Upper lobe of left lung (tissue), 6 donors: ENCODE results near the gene LLGL1. TPM values are rescaled to one million over a fixed set of nuclear protein-coding genes. Genes with fewer than 3 reads are reported as not detected.

ENCODE experiments used
- ATAC-seq, 2 donors: fragments of 200-7000 bp; cut with Tn5 transposase; one replicate each; pipeline ENCODE4 v1.9.1; 2022; ENCODE audit warnings: mild to moderate bottlenecking in 2 of 2, moderate library complexity in 2 of 2; ENCODE audit not compliant: low FRiP score in 2 of 2
- DNase-seq, 2 donors: peaks; one replicate each; pipeline ENCODE4 v3.0.0-alpha.2; 2019 to 2020
- H3K27ac ChIP-seq, 4 donors: fragments of 200-600 bp; sonication (generic); one replicate each; pipeline ENCODE4 v1.5.1; 2016 to 2019
- H3K27me3 ChIP-seq, 4 donors: fragments of 200-600 bp; sonication (generic); one replicate each; pipeline ENCODE4 v1.5.1; 2017 to 2019
- H3K36me3 ChIP-seq, 4 donors: fragments of 200-600 bp; sonication (generic); one replicate each; pipeline ENCODE4 v1.5.1; 2016 to 2019
- H3K4me1 ChIP-seq, 4 donors: fragments of 200-600 bp; sonication (generic); one replicate each; pipeline ENCODE4 v1.5.1; 2018 to 2019
- H3K4me3 ChIP-seq, 4 donors: fragments of 200-600 bp; sonication (generic); one replicate each; pipeline ENCODE4 v1.5.1; 2017 to 2019; ENCODE audit warnings: mild to moderate bottlenecking in 2 of 4, moderate library complexity in 1 of 4
- H3K9me3 ChIP-seq, 4 donors: fragments of 200-600 bp; sonication (generic); one replicate each; pipeline ENCODE4 v1.5.1; 2018 to 2019
- EP300 ChIP-seq, 4 donors: sonication (generic); formaldehyde crosslinking; IDR thresholded peaks; one replicate each; pipeline ENCODE4 v1.5.1; 2017; ENCODE audit warnings: antibody characterized with exemption in 4 of 4, control low read depth in 2 of 4
- POLR2A ChIP-seq, 4 donors: fragments of 450-650 bp; IDR thresholded peaks; one replicate each; pipeline ENCODE4 v1.5.1; 2016 to 2017; ENCODE audit warnings: antibody characterized with exemption in 4 of 4, mild to moderate bottlenecking in 2 of 4
- POLR2AphosphoS5 ChIP-seq, 2 donors: sonication (generic); formaldehyde crosslinking; IDR thresholded peaks; one replicate each; pipeline ENCODE4 v1.5.1; 2017; ENCODE audit warnings: antibody characterized with exemption in 2 of 2
- WGBS, 2 donors: methylation state at CpG; one replicate each; pipeline ENCODE4 v1.1.5; 2017 to 2018; 5-methylcytosine and 5-hydroxymethylcytosine counted together
- total RNA-seq, 6 donors: library from RNA; depleted of rRNA in 4 of 6; stranded (reverse); fragments of >200 nt in 4 of 6; gene quantifications; one replicate each; pipeline versions ENCODE4 v1.1.0 to v1.2.1, GENCODE V29; 2016 to 2021
- TF ChIP-seq, protein P1 (sequence below), 6 experiments: fragments of 450-650 bp in 4 of 6; fragments of 200-600 bp in 2 of 6; sonication (generic) in 2 of 6; IDR thresholded peaks; one replicate each; pipeline ENCODE4 v1.5.1; 2016 to 2019; ENCODE audit warnings: antibody characterized with exemption in 6 of 6
- donor health status: DM: no; HTN: no; CAD: no; lungs with moderate emphysema.
- donor health status: DM: no; HTN: yes; CAD: no; lungs with severe emphysema.

Gene LLGL1
- total RNA-seq, 6 donors from 2014 or later: 9.8 to 16.4 (median 13.8) TPM

DNA sequence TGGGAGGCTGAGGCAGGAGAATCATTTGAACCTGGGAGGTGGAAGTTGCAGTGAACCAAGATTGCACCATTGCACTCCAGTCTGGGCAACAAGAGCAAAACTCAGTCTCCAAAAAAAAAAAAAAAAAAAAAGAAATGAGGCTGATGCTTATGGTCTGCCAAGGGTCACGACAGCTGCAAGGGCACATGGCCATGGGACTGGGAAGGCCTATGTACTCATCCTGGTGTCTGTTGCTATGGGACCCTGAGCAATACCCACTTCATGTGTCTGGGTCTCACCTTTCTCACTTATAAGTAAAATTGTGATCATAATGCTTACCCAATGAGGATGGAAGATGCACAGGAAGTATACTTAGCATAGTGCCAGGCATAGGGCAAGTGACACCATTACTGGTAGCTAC is 51.6 kb downstream of the LLGL1 start:
- TF ChIP-seq EP300 (IDR thresholded peaks at IDR 0.05) (no peak), POLR2A (IDR thresholded peaks at IDR 0.05) (no peak), POLR2AphosphoS5 (IDR thresholded peaks at IDR 0.05) (no peak)
- TF ChIP-seq, protein P1, sequence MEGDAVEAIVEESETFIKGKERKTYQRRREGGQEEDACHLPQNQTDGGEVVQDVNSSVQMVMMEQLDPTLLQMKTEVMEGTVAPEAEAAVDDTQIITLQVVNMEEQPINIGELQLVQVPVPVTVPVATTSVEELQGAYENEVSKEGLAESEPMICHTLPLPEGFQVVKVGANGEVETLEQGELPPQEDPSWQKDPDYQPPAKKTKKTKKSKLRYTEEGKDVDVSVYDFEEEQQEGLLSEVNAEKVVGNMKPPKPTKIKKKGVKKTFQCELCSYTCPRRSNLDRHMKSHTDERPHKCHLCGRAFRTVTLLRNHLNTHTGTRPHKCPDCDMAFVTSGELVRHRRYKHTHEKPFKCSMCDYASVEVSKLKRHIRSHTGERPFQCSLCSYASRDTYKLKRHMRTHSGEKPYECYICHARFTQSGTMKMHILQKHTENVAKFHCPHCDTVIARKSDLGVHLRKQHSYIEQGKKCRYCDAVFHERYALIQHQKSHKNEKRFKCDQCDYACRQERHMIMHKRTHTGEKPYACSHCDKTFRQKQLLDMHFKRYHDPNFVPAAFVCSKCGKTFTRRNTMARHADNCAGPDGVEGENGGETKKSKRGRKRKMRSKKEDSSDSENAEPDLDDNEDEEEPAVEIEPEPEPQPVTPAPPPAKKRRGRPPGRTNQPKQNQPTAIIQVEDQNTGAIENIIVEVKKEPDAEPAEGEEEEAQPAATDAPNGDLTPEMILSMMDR (IDR thresholded peaks at IDR 0.05): no peak
- Histone ChIP-seq H3K36me3 (peaks cover 35 to 86% (median 74%) of the 10 kb centered on the region in 4 donors), H3K27ac (no peak overlapping the region), H3K9me3 (no peaks in the 10 kb centered on the region), H3K4me1 (no peaks in the 10 kb centered on the region), H3K4me3 (no peak overlapping the region), H3K27me3 (no peaks in the 10 kb centered on the region)
- DNase-seq (no peak), ATAC-seq (no peak)
- WGBS, 2 donors: 95 to 100% methylated on average over 1 of the region's 1 CpG

DNA sequence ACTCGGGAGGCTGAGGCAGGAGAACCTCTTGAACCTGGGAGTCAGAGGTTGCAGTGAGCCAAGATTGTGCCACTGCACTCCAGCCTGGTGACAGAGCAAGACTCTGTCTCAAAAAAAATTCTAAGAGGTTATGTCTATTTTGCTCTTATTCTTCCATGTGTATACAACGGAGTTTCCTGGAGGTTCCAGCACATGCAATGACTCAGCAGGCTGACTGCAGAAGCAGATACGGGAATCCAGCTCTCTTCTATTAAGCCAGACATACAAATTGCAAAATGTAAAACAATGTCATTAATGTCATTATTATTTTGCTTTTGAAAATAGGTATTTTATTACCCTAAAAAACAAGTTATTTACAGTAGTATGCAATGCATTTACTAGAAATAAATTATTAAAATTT is 53.4 kb downstream of the LLGL1 start:
- ATAC-seq (no peak), DNase-seq (no peak)
- Histone ChIP-seq H3K27me3 (no peaks in the 10 kb centered on the region), H3K4me3 (no peak overlapping the region), H3K4me1 (no peaks in the 10 kb centered on the region), H3K9me3 (no peaks in the 10 kb centered on the region), H3K27ac (no peak overlapping the region), H3K36me3 (peaks cover 40 to 93% (median 80%) of the 10 kb centered on the region in 4 donors)
- WGBS, 2 donors: 86 to 88% methylated on average over 3 of the region's 3 CpGs
- TF ChIP-seq, protein P1 (IDR thresholded peaks at IDR 0.05): no peak
- no peak for TF ChIP-seq POLR2AphosphoS5 (IDR thresholded peaks at IDR 0.05)
- TF ChIP-seq EP300 (IDR thresholded peaks at IDR 0.05): no peak
- TF ChIP-seq POLR2A (IDR thresholded peaks at IDR 0.05): no peak

DNA sequence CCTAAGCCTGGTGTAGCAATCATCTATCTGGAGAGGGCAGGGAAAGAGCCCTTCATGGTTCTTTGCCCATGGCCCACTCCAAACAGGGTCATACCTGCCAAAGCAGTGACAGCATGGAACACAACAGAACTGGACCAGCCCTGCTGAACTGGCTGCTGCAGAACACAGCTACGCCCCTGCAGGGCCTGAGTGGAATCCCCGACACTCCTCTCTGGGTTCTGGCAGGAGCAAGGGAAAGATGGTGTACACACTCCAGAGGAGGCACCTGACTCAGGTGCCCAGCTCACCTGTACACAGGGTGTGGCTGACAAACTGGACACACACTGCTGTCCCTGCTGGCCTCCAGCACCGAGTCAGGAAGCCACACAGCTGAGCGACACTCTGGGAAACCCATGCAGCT is 54.8 kb downstream of the LLGL1 start:
- ATAC-seq: peak; percentile 35 to 86
- no peaks in the 10 kb centered on the region for H3K27me3 ChIP-seq
- WGBS, 2 donors: 79 to 80% methylated on average over 2 to 4 of the region's 4 CpGs
- TF ChIP-seq, protein P1 (IDR thresholded peaks at IDR 0.05): peak in 1 of 6 experiments; percentile 47
- TF ChIP-seq POLR2AphosphoS5 (IDR thresholded peaks at IDR 0.05): no peak
- no peak for TF ChIP-seq POLR2A (IDR thresholded peaks at IDR 0.05)
- TF ChIP-seq EP300 (IDR thresholded peaks at IDR 0.05): peak in 1 of 4 donors; percentile 58
- H3K4me1 ChIP-seq: no peaks in the 10 kb centered on the region
- H3K27ac ChIP-seq: peak overlapping the region in 3 of 4 donors; percentile 37 to 62 (median 40)
- no peak overlapping the region for H3K4me3 ChIP-seq
- peaks cover 33 to 95% (median 81%) of the 10 kb centered on the region in 4 donors for H3K36me3 ChIP-seq
- DNase-seq: peak in 1 of 2 donors; percentile 86
- no peaks in the 10 kb centered on the region for H3K9me3 ChIP-seq

DNA sequence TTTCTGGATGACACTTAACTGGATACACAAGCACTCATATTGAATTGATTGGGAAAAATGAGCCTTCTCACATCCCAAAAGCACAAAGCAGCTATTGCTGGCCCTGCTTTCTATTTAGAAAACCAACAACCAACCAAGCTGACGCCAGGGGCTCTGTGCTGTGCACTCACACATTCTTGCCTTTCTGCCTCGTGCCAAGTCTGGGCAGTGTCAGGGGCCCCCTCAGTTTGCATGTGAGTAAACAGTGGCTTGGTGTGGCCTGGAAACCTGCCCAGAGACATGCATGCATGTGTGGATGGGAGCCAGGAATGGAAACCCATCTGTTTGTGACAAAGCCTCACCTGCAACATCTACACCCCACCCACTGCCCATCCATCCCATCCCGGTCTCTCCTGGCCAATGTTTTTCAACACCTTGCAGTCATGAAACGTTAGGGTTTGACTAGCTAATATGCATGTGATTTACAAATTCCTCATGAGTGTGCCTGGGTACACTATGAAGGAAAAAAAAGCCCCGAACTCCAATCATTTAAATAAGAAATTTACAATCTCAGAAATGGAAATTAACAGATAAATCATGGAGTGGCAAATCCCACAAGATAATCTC is 55.4 kb downstream of the LLGL1 start:
- Histone ChIP-seq H3K27me3 (no peaks in the 10 kb centered on the region), H3K4me1 (no peaks in the 10 kb centered on the region), H3K27ac (peak overlapping the region in 3 of 4 donors; percentile 37 to 62 (median 40)), H3K9me3 (no peaks in the 10 kb centered on the region), H3K36me3 (peaks cover 33 to 100% (median 85%) of the 10 kb centered on the region in 4 donors), H3K4me3 (no peak overlapping the region)
- no peak for DNase-seq
- WGBS, 2 donors: 70 to 77% methylated on average over 5 of the region's 5 CpGs
- TF ChIP-seq EP300 (IDR thresholded peaks at IDR 0.05) (no peak), POLR2A (IDR thresholded peaks at IDR 0.05) (no peak), POLR2AphosphoS5 (IDR thresholded peaks at IDR 0.05) (no peak)
- TF ChIP-seq, protein P1 (IDR thresholded peaks at IDR 0.05): no peak
- no peak for ATAC-seq

DNA sequence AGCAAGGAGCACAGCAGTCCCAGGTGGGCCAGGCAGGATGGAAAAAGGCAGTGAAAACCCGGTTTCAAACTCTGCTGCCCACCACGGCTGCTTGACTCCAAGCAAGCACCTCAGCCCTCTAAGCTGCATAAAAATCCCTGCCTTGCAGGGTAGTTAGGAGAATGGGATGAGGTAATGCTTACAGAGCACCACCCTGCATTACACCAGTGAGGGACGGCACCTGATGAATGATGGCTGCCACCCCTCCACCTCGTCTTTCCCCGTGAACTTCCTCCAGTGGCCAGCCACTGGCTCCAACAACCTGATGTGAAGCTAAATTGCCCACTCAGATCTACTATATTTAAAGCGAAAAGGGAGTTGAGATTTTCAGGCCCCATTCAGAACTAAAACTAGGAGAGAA is 56.4 kb downstream of the LLGL1 start:
- TF ChIP-seq EP300 (IDR thresholded peaks at IDR 0.05) (no peak), POLR2A (IDR thresholded peaks at IDR 0.05) (no peak), POLR2AphosphoS5 (IDR thresholded peaks at IDR 0.05) (no peak)
- TF ChIP-seq, protein P1 (IDR thresholded peaks at IDR 0.05): no peak
- no peaks in the 10 kb centered on the region for H3K9me3 ChIP-seq
- H3K4me3 ChIP-seq: no peak overlapping the region
- peaks cover 31 to 99% (median 85%) of the 10 kb centered on the region in 4 donors for H3K36me3 ChIP-seq
- no peaks in the 10 kb centered on the region for H3K4me1 ChIP-seq
- ATAC-seq (no peak), DNase-seq (no peak)
- 86 to 97% methylated on average over 6 of the region's 6 CpGs for WGBS, 2 donors
- H3K27ac ChIP-seq: no peak overlapping the region
- no peaks in the 10 kb centered on the region for H3K27me3 ChIP-seq
